OCI-LY3 (cell line): ENCODE data around the gene BRAF.

ENCODE experiments used
- CTCF ChIP-seq: fragments of 200-600, 300-600 bp; sonication (generic); IDR thresholded peaks from 2 replicates; pipeline ENCODE4 v1.5.1; 2014; ENCODE audit warnings: antibody characterized with exemption, low read length, low read depth
- EZH2phosphoT487 ChIP-seq: fragments of 200-600 bp; shearing (Covaris generic); IDR thresholded peaks from 2 replicates; pipeline ENCODE4 v1.6.1; 2018; ENCODE audit warnings: antibody characterized with exemption, mixed run types, low read depth

- TF ChIP-seq CTCF (no peak), EZH2phosphoT487 (no peak)
Observed at GRCh38 chr7:140689199-140690152, 235.3 kb downstream of the BRAF start.
